Kidney (tissue), 14 donors: Measurements from ENCODE around the gene ALDH8A1. TPM values are rescaled to one million over a fixed set of nuclear protein-coding genes. Genes with fewer than 3 reads are reported as not detected.

ENCODE experiments used
- DNase-seq, 5 donors: peaks; one replicate each; pipeline ENCODE4 v3.0.0-alpha.2; 2013 to 2020
- FAIRE-seq: peaks from 2 replicates; lab custom pipeline; 2012; peaks lifted over from hg19 to GRCh38; lab: Jason Lieb, UNC
- H3K27ac ChIP-seq, 2 donors: one replicate each; pipeline ENCODE4 v1.7.0; 2013; ENCODE audit warnings: low read depth in 2 of 2, low read length in 2 of 2, inconsistent platforms in 1 of 2
- H3K27me3 ChIP-seq: one replicate; pipeline ENCODE4 v1.7.1; 2013; ENCODE audit warnings: low read length, inconsistent platforms; ENCODE audit not compliant: control insufficient read depth, insufficient read depth
- H3K36me3 ChIP-seq, 3 donors: one replicate each; pipeline versions ENCODE4 v1.7.0 to v1.7.1; 2013; ENCODE audit warnings: low read length in 3 of 3, control low read depth in 1 of 3, inconsistent platforms in 1 of 3; ENCODE audit not compliant: insufficient read depth in 3 of 3, control insufficient read depth in 2 of 3
- H3K4me1 ChIP-seq, 3 donors: one replicate each; pipeline versions ENCODE4 v1.7.0 to v1.7.1; 2013; ENCODE audit warnings: low read length in 3 of 3, inconsistent platforms in 1 of 3, low read depth in 1 of 3; ENCODE audit not compliant: control insufficient read depth in 2 of 3, insufficient read depth in 2 of 3
- H3K4me3 ChIP-seq, 3 donors: one replicate each; pipeline versions ENCODE4 v1.7.0 to v1.8.1; 2013; ENCODE audit warnings: low read length in 3 of 3, control low read depth in 1 of 3, inconsistent platforms in 1 of 3
- H3K9ac ChIP-seq, 3 donors: one replicate each; pipeline versions ENCODE4 v1.7.0 to v1.7.1; 2013; ENCODE audit warnings: low read length in 3 of 3, control low read depth in 1 of 3, inconsistent platforms in 1 of 3
- H3K9me3 ChIP-seq, 3 donors: one replicate each; pipeline versions ENCODE4 v1.7.0 to v1.7.1; 2013; ENCODE audit warnings: low read length in 3 of 3, control low read depth in 1 of 3, inconsistent platforms in 1 of 3; ENCODE audit not compliant: control insufficient read depth in 2 of 3, insufficient read depth in 1 of 3
- CTCF ChIP-seq: IDR thresholded peaks from 3 replicates; pipeline ENCODE4 v1.5.1; 2012; ENCODE audit warnings: mild to moderate bottlenecking, moderate library complexity, borderline replicate concordance; ENCODE audit not compliant: insufficient read depth; ENCODE audit errors: extremely low read depth
- intact Hi-C: fragments of 100-400 bp; cut with DNase I; formaldehyde crosslinking; loops from one replicate; pipeline ENCODE4 v1.11.1; 2022
- polyA plus RNA-seq: library from polyadenylated mRNA; stranded (reverse); fragments of 350-450 nt; fragmentation: Illumina TruSeq; extraction: RNeasy Lipid Tissue Mini Kit (QIAGEN cat#74804); gene quantifications from one replicate; pipeline ENCODE4 v1.2.3, GENCODE V29; 2014; ENCODE audit warnings: low read depth, low replicate concordance; ENCODE audit not compliant: insufficient read depth
- total RNA-seq: library from RNA; stranded (reverse); fragmentation: NEBNext Ultra II Directional; extraction: Animal tissue kit (Norgen Biotek cat#: 25700); gene quantifications from one replicate; pipeline ENCODE4 v1.2.1, GENCODE V29; 2021
- donor health status: control.
- donor health status: control.
- donor health status: control.
- donor health status: control.
- donor health status: control.
- donor health status: DM: yes; HTN: yes; CAD: no.
- donor health status: Normal renal cell carcinoma (clear cell type).

ALDH8A1 gene
- total and polyA plus RNA-seq, 2 donors from 2014 or later = 11.2 to 56.7 TPM

GRCh38 chr6:134921721-134922261, 28.1 kb downstream of the ALDH8A1 start:
- Histone ChIP-seq H3K4me3 (no peak overlapping the region), H3K9me3 (no peaks in the 10 kb centered on the region), H3K9ac (no peak overlapping the region), H3K4me1 (no peaks in the 10 kb centered on the region), H3K27me3 (no peaks in the 10 kb centered on the region), H3K36me3 (peaks cover 0 to 20% (median 2%) of the 10 kb centered on the region in 3 donors), H3K27ac (no peak overlapping the region)
- intact Hi-C loops = no loop called here
- no peak for FAIRE-seq
- peak in 1 of 5 donors; percentile 13 for DNase-seq
- no peak for TF ChIP-seq CTCF

DNA sequence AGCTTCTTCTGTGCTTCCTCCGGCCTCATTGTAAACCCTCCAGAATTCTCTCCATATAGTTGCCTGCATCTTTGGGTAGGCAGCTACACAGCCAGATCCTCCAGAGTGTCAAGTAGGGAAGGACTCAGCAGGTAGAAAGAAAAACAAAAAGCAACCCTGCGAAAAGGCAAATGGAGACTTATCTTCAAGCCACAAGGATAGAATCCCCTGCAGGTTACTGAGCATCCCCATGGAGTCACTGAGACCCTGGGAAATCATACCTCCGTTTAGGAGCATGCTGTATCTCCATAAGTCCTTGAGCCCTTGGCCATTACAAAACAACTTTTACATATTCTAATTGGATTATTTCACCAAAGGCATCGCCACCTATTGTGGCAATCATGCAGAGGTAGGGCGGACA, 28.6 kb downstream of the ALDH8A1 start:
- no peak overlapping the region for H3K4me3 ChIP-seq
- H3K4me1 ChIP-seq = no peaks in the 10 kb centered on the region
- no peaks in the 10 kb centered on the region for H3K27me3 ChIP-seq
- no peak overlapping the region for H3K9ac ChIP-seq
- FAIRE-seq (no peak), DNase-seq (no peak)
- H3K27ac ChIP-seq = no peak overlapping the region
- H3K36me3 ChIP-seq = peaks cover 0 to 25% (median 2%) of the 10 kb centered on the region in 3 donors
- TF ChIP-seq CTCF = no peak
- H3K9me3 ChIP-seq = no peaks in the 10 kb centered on the region
- intact Hi-C loops = no loop called here

GRCh38 chr6:134920422-134920821, 29.5 kb downstream of the ALDH8A1 start:
- no peaks in the 10 kb centered on the region for H3K4me1 ChIP-seq
- no peak overlapping the region for H3K27ac ChIP-seq
- intact Hi-C loops = no loop called here
- no peak for DNase-seq
- no peak for TF ChIP-seq CTCF
- H3K36me3 ChIP-seq = peaks cover 0 to 24% (median 2%) of the 10 kb centered on the region in 3 donors
- no peak overlapping the region for H3K4me3 ChIP-seq
- H3K9ac ChIP-seq = no peak overlapping the region
- H3K9me3 ChIP-seq = no peaks in the 10 kb centered on the region
- no peaks in the 10 kb centered on the region for H3K27me3 ChIP-seq
- FAIRE-seq = no peak
